ENCODE measurements around the gene ADGRG6.
A peak's percentile ranks its signal among the peaks of the same experiment; 100 is the strongest.
"Not testable (repeated sequence)": the region's sequence is repeated elsewhere in the genome, so short reads cannot be mapped to it uniquely, and the experiment has no call there.

ADGRG6 gene

DNA sequence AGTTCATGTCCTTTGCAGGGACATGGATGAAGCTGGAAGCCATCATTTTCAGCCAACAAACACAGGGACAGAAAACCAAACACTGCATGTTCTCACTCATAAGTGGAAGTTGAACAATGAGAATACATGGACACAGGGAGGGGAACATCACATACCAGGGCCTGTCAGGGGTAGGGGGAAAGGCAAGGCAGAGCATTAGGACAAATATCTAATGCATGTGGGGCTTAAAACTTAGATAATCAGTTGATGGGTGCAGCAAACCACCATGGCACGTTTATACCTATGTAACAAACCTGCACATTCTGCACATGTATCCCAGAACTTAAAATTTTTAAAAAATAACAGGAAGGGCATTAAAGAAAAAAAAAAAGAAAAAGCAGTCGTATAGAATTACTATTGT, 153.0 kb downstream of the ADGRG6 start:
- not testable (repeated sequence) for DNase-seq

DNA sequence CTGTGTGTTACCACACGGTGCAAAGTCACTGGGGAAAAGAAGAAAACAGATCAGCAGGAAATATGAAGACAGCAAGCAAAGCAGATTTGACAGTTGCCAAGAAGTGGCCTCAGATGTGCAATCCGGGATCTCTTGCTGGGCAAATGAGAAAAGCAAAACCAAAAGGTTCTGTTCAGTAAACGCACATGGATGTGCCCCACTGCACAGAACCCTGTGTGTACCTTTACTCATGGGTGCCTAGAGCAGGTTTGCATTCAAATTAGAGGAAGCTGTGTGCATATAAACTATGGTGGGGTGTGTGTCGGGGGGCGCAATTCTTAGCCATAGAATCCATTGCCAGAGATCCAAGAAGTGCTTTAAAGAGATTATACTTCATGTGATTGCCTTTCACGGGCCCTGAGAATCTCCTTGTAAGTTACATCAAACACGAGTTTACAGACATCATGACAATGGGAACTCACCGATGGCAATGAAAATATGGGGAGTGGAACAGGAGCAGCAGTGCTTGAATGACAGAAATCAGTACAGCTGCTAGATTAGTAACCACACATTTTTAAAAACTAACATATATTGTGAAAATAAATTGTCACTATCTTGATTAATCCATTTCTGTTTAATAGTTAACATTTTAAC, 154.3 kb downstream of the ADGRG6 start:
- DNase-seq = no peak

DNA sequence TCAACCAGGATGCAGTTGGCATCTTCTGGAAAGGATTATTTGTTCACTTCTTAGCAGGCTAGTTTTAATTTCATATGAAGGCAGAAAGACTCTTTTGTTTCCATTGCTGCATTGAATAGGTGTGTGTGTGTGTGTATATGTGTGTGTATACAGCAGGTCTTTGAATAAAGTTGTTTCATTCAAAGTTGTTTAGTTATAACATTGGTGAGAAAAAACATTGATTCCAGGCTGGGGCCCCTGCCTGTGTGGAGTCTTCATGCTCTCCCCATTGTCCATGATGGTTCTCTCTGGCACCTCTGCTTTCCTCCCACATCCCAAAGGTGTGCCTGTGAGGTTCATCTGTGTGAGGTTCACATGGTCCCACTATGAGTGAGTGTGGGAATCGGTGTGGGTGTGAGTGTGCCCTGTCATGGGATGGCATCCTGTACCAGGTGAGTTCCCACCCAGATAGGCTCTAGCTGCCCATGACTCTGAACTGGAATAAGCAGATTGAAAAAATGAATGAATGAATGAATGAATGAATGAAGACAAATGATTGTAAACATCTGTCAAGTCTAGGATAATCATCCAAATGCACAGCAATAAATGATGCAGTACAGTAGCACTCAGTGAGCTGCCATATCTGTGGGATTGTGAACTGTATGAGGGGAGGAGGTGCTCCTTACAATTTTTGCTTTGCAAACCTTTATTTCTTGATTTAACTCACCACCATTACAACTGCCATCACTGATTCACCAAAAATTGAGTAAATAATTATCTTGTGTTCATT, 156.0 kb downstream of the ADGRG6 start:
- no peak for DNase-seq

DNA sequence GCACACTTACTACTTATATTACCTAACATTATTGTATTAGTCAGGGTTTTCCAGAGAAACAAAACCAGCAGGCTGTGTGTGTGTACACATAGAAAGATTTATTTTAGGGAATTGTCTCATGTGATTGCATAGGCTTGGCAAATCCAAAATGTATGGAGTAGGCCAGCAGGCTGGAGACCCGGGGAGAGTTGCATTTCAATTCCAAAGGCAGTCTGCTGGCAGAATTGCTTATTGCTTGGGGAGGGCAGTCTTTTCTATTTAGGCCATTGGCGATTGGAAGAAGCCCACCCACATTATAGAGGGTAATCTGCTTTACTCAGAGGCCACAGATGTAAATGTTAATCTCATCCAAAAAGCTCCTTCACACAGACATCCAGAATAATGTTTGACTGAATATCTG, 157.0 kb downstream of the ADGRG6 start:
- DNase-seq = no peak

DNA sequence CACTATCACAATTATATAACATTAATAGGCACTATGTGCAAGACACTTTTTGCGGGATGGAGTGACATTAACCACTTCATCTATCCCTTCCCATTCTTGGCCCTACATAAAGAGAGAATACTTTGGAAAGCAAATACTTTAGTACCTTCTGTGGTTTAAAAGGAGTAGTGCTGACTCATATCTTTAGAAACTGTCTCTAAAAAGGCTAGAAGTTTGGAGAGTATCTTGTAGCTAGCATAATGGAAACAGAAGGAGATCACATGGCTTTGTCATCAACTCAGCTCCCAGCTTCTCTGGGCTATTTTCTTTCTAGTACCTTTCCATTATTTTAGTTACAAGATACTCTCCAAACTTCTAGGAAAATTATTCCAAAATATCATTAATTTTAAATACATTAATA, 157.5 kb downstream of the ADGRG6 start:
- DNase-seq = no peak

DNA sequence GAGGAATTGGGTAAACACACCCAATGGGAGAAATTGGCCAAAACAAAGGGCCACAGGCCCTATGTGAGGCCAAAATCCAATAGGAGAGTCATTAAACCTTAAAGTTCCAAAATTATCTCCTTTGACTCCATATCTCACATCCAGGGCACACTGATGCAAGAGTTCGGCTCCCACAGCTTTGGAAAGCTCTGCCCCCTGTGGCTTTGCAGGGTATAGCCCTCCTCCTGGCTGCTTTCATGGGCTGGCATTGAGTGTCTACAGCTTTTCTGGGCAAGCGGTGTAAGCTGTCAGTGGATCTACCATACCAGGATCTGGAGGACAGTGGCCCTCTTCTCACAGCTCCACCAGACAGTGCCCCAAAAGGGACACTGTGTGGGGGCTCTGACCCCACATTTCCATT, 160.5 kb downstream of the ADGRG6 start:
- DNase-seq = no peak

- DNase-seq = no peak
Observed at GRCh38 chr6:142463988-142464387, 162.2 kb downstream of the ADGRG6 start.

- DNase-seq = no peak
Observed at GRCh38 chr6:142469220-142469619, 167.4 kb downstream of the ADGRG6 start.

- no peak for DNase-seq
Observed at GRCh38 chr6:142470421-142470820, 168.6 kb downstream of the ADGRG6 start.

- DNase-seq = peak in 1 of 2 experiments; percentile 59
Observed at GRCh38 chr6:142474531-142475289, 172.9 kb downstream of the ADGRG6 start.

GRCh38 chr6:142476452-142476851, 174.6 kb downstream of the ADGRG6 start:
- DNase-seq = no peak

DNA sequence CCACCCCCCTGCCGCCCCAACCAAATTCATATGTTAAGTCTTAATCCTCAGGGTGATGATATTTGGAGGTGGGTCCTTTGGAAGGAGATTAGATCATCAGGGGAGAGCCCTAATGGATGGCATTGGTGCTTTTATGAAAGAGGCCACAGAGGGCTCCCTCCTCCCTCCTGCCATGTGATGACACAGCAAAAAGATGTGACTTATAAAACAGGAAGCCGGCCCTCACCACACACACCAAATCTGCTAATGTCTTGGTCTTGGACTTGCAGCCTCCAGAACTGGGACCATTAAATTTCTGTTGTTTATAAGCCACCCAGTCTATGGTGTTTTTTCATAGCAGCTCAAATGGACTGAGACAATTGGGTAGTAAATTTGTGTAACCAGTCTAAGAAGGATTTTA, 176.3 kb downstream of the ADGRG6 start:
- DNase-seq = no peak

DNA sequence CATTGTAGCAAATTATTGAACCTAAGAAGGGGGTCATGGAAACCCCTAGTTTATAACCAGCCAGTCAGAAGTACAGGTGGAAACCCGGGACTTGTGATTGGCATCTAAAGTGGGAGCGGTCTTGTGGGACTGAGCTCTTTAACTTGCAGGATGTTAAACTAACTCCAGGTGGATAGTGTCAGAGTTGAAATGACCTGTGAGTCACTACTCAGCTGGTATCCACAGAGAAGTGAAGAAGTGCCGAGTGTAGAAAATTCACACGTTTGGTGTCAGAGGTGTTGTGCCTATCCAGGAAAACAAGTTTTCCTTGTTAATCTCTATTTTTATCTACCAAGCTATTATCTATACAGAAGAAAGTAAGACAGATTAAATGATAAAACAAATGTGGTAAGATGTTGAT, 179.7 kb downstream of the ADGRG6 start:
- no peak for DNase-seq

DNA sequence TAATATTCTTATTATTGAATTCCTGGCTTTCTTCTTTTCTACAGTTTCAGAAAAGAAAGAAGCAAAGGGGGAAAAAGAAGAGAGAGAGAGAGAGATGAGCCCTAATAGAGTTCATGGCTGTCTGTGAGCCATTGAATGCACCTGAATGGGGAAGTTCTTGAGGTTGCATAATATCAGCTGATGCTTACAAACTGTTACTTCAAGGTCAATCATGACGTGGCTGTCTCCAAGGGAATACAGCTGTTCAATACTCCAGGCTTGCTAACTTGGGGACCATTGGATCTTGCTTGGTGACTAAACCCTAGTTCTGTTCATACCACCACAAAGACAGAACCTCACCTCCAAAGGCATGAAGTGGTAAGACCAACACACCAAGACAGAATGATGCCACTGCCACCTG, 180.4 kb downstream of the ADGRG6 start:
- no peak for DNase-seq

- no peak for DNase-seq
Observed at GRCh38 chr6:142482974-142483373, 181.2 kb downstream of the ADGRG6 start.

- DNase-seq = peak in 1 of 2 experiments; percentile 3
Observed at GRCh38 chr6:142485256-142485655, 183.4 kb downstream of the ADGRG6 start.

DNA sequence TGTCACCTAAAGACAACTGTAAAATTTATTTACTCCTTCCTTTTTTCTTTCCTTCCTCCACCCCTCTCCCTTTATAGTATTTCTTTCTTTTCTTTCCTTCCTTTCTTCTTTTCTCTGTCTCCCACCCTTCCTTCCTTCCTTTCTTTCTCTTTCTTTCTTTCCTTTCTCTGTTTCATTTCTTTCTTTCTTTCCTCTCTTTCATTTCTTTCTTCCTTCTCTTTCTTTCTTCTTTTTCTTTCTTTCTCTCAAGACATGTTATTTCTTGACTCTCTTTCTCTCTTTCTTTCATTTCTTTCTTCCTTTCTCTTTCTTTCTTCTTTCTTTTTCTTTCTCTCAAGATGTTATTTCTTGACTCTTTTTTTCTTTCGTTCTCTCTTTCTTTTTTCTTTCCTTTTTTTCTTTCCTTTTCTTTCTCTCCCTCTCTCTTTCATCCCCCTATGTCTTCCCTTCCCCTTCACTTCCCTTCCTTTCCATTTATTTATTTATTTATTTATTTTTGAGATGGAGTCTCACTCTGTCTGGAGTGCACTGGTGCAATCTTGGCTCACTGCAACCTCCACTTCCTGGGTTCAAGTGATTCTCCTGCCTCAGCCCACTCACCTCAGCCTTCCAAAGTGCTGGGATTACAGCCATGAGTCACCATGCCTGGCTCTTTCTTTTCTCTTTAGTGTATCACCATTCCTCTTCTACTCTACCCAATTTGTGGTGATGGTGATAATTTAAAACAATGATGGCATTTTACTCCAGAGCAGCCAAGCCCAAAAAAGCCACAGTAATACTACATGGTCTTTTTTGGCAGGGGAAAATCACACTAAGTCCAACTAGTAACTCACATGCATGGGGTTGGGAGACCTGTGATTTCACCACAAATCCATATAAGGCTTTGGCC, 188.2 kb downstream of the ADGRG6 start:
- DNase-seq = no peak

All from NCI-H446 (cell line).